ENCODE results near the gene ESYT1.

The ESYT1 gene

DNA sequence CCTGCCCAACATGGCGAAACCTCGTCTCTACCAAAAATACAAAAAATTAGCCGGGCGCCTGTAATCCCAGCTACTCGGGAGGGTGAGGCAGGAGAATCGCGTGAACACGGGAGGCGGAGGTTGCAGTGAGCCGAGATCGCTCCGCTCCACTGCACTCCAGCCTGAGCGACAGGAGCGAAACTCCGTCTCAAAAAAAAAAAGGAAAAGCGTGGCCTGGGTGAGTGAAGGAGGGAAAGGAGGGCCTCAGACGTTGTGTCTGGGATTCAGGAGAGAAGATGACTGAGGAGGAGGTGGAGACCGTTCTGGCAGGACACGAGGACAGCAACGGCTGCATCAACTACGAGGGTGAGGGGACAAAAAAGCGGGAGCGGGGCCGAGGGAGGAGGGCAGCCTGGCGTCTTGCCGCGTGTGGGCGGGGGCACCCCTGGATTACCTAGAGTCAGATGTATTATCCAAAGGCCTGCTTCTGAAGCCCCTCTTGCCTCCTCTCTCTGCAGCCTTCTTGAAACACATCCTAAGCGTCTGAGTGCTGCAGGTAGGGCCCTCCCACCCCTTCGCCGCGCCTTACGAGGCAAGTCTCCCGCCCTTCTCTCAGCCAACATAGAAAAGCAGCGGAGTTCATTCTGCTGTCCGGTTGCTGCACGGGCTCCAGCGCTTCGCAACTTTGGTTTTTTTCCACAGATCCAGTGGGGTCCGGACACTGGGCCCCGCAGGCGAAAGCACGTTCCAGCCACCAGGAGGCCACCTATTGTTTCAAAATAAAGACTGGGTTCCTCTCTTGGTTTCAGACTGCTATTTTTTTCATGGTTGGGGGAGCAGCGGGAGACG is 29.3 kb downstream of the ESYT1 start:
- DNase-seq: peak; percentile 69

DNA sequence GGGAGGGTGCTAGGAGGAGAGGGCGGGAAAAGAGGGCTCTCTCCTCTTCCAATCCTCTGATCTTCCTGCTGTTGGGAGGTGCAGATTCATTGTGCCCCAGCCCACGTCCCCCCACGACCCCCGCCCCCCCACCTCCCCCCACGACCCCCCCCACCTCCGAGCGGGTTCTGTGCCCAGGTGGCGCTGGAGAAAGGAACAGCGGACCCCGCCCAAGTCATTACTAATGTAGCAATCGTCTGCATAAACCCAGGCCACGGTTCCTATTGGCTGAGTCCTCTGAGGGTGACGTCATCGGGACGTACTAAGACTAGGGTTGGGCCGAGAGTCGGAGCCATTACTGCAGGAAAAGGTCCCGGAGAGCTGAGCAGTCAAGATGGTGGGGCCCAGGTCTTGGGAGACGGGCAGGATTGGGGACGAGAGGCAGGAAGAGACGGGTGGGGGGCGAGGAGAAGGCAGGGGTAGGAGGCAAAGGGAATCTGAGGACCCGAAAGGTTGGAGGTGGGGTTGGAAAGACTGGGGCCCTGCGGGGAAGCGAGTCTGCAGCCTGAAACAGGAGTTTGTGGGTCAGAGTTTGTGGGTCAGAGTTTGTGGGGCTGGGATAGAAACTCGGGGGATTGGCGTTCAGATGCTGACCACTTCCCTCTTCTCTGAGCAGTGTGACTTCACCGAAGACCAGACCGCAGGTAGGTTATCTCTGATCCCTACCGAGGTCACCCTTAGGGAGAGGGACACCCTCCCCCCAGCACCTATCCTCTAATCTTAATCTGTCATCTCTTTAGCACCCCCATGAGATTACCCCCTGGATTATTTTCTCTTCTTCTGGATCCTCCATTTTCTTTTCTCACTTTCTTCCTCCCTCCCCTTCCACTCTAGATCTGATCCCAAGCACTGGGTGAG is 30.2 kb downstream of the ESYT1 start, which contains the start of gene MYL6:
Gene MYL6 (plus strand): TSS at position 331 of the 897 bp plus-strand sequence. CDS start 43 bp downstream, at position 374.
- DNase-seq: peak; percentile 93

DNA sequence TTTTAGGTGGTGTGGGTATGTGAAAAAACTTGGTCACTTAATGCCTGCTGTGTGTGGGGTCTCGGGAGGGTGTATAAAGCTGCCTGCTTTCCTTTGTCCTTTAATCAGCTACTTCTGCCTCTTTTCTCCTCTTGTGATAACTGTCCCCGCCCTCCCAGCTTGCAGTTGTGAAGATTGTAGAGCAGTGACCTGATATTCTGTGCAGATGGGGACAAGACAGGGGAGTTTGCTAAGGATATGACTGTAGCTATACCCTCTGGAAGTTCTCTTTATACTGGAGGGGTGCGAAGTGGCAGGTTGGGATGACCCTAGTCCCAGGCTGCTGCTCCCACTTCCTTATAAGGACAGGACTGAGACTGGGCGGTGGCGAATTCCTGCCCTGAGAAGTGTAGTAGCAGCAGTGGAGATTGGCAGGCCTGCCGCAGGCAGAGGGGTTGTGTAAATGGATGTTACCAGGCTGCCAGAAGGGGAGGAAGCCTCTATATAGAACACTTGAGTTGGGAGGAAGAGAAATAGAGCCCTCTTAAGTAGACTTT is 30.9 kb downstream of the ESYT1 start:
- DNase-seq: no peak

DNA sequence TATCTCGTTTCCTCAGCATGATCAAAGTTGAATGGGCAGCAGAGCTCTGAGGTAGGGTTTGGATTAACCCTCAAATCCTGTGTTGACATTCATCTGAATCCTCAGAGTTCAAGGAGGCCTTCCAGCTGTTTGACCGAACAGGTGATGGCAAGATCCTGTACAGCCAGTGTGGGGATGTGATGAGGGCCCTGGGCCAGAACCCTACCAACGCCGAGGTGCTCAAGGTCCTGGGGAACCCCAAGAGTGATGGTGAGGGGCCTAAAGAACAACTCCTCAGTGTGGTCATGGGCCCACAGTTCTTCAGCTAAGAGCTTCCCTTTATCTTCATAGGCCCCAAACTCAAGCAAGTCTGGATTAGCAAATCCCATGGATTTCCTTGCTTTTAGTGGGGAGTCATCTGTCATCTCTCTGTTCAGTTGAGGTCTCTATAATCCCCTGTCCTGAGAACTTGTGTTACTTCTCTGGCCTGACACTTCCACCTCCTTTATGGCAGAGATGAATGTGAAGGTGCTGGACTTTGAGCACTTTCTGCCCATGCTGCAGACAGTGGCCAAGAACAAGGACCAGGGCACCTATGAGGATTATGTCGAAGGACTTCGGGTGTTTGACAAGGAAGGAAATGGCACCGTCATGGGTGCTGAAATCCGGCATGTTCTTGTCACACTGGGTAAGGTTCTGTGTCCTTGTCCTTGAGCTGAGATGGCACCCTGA is 31.6 kb downstream of the ESYT1 start:
- DNase-seq: no peak

DNA sequence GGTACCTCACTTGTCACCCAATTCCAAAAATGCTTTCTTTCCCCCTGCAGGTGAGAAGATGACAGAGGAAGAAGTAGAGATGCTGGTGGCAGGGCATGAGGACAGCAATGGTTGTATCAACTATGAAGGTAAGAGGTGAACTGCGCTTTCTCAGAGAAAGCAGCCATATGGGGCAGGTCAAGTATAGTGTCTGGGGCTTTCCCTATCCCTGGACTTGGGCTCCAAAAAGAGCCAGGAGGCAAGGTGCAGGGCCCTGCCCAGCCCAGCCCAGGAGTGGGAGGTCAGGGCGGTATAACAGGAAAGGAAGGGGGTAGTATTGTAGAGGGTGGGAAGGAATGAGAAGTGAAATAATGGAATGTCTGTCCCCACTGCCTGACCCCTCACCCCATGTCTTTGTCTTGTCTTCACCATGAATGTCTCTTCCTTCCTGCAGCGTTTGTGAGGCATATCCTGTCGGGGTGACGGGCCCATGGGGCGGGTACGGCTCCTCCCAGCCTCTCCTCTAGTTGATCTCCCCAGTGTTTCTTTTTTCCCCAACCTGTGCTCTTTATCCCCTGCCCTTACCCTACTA is 32.2 kb downstream of the ESYT1 start:
- DNase-seq: no peak

DNA sequence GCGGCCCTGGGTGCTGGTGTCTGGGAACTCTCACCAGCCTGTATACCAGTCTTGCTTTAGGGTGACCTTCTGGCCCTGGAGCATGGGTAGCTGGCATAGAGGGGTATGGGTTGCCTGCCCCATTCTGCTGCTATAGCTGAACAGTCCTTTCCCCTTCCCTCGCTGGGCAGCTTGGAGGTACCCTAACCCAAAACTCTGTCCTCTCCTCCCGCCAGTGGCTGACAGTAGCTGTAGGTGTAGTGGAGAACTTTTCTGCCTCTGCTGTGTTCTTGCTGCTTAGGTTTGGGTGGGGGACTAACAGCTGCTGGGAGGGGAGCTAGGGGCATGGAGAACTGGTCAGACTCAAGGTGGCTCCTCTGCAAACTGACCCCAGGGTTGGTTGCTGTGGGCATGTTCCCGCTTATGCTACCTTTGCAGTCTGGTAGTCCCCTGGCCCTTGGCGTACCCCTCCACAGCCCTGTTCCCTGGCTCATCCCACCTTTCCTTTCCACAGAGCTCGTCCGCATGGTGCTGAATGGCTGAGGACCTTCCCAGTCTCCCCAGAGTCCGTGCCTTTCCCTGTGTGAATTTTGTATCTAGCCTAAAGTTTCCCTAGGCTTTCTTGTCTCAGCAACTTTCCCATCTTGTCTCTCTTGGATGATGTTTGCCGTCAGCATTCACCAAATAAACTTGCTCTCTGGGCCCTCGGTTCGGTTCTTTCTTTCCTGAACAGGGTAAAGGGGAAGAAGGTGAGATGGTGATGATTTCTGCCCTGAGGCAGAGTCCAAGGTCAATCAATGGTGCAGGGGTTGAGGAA is 33.0 kb downstream of the ESYT1 start:
- no peak for DNase-seq

DNA sequence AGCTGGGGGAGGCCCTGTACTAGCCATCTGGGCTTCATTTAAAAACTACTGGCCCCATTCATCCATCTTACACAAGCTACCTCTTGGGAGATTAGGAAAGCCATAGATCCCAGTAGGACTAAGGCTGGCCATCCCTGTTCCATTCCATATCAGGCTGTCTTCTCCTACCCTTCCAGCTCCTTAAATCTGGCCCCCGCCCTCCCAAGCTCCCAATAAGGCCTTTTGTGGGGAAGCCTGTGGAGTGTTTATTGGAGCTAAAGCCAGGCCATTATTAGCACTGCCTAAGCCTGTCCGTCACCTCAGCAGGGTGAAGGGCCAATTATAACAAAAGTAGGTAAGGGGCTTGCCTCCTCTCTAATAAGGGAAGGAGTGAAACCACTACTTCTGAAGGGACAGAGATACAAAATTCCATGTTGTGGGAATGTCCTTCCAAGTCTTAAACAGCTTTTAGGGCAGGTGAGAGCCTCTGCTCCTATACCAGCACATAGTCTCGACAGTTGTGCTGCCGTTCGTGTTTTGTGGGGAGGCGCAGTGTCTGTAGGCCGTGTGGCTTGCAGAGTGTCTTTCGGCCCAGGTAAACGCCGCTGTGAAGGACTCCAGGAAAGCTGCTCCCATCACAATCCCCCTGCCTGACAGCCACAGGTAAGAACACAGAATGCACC is 33.8 kb downstream of the ESYT1 start:
- no peak for DNase-seq

DNA sequence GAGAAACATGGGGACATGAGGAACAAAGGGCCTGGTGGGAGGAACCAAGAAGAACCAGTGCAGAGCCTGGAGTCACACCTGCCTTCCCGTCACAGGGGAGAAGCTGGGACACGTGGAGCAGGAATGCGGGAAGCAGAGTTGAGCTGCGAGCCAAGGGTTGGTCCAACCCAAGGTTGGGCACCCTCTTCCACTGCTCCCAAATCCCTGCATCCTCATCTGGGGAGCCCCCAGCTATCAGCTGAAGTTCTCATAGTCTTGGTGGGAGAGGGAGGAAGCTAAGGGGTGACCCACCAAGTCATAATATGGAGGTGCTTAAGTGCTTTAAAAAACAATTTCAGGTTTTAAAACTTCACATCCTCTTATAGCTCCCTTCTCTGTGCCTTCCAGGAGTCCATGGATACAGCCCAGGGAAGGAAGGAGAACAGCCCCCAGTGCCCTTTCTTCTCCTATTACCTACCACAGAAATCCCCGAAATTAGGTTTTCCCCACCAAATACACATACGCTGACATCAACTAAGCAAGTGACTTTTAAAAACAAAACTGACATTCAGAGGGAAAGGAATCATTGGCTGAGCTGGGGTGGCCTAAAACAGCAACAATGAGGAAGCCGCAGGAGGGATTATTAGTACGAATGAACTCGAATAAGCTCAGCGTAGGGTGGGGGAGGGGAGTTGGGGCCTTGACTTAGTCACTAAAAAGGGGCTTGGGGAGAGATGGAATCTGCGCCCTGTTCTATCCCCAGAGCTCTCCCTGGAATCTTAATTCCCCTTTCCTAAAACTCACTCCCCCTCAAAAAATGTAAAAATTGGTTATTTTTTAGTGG is 34.6 kb downstream of the ESYT1 start:
- DNase-seq: no peak

DNA sequence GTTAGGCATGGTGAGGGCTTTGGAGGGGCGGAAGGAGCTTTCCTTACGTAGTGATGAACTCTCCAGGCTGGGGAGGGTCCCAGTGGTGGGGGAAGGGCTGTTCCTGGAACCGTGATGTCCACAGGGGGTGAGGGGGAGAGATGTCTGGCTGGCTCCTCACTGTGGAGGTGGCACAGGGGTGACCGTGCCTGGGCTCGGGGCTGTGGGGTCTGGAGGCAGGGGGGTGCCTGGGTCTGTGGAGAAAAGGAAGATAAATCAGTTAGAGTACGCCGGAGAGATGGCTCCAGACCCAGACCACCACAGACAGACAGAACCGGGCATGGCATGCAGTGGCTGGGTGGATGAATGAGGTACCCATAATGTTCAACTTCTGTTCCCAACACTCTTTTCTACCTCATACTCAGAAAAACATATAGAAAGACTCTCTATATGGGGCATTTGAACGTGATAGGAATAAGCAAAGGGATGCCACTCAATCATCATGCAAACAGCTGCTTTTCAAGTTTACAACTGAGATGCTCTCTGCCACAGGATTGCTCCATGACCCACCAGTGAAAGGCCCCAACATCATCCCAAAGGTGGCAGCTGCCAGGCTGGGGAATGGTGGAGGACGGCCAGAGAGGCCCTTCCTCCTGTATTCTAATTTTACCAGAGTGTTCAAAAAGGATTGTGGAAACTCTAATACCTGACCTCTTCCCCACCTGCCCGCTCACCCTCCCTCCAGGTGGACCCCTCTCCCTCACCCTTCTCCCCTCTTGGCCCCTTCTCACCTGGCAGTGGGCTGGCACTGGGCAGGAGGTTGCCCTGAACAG is 35.7 kb downstream of the ESYT1 start:
- no peak for DNase-seq

DNA sequence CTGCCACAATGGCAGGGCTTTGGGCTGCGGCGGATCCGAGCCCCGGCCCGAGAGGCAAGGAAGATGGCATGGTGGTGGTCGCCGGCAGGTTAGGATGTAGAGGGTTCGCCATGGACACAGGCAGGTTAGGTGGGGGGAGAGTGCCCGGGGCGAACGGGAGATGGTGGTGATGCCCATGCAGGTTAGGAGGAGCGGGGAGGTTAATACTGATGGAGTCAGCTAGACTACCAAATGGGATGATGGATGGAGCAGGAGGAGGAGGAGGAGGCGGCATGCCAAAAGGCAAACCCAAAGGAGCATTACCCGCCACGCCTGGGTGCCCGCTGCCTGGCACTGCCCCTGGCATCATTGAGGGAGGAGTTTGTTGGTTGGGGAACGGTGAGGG is 36.3 kb downstream of the ESYT1 start:
- no peak for DNase-seq

DNA sequence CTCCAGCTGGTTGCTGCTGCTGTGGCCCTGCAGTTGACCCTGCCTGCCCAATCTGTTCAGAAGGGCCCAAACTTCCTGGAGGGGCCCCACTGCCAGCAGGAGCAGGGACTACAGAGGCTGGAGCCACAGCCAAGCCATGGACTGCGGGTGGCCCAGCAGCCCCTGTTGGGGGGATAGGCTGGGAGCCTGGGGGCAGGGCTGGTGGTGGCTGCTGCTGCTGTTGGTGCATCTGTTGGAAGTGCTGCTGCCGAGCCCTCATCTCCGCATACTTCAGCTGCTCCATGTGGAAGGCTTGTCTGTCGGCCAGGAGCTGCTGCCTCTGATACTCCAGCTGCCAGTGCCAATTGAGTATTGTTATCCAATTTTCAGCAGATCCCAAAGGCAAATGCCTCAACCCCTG is 37.3 kb downstream of the ESYT1 start:
- DNase-seq: no peak

DNA sequence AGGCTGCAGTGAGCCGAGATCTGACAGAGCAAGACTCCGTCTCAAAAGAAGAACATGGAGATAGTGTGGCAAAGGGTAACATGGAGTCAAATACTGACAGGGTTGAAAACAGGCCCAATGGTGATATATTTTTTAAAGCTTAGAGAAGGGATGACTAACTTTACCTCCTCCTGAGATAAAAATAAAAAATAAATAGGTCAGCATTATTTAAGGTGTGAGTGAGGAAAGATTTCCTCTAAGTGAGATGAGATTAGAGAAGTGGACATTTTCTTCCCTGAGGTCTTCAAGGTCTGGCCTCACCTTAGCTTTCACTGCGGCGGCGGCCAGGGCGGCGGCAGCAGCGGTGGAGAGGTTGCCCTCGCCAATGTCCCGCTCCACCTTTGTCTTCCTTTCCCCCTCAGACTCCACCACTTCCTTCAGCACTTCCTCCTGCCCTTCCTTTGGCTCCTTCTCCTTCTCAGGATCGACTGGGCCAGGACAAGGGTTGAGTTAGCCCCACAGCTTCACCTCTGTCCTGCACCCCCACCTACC is 41.2 kb downstream of the ESYT1 start:
- DNase-seq: no peak

DNA sequence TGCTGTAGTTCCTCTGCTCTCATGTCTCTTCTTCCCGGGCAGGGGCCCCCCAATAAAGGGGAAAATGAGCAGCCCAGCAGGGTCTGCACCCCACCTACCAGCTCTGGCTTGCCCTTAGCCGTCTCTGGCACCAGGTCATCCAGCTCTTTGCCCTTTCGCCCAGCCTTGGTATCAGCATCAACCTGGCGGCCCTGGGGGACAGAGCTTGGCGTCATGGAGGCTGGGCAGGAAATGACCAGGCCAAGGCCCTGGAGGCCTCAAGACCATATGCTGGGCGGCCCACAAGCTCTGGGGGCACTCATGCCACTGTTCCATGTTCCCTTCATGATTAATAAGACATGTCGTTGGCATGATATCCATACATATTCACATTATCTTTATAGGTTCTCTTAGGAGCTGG is 44.8 kb downstream of the ESYT1 start:
- no peak for DNase-seq

DNA sequence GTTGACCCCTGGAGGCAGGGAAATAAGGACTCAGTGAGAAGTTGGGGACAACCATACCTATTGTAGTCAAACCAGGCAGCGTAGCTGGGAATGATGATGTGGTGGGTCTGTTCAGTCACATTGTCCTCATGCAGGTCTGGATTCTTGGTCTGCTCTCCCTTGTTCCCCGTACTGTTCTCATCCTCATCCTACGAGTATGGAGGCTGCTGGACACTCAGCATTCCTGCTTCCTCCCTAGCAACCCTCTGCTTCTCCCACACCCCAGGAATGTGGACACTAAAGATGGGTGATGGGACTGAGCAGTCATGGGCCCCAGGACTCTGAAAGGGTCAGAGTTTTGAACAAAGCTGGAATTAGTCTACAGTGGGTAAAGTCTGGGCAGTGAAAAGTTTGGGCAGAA is 50.3 kb downstream of the ESYT1 start:
- no peak for DNase-seq

DNA sequence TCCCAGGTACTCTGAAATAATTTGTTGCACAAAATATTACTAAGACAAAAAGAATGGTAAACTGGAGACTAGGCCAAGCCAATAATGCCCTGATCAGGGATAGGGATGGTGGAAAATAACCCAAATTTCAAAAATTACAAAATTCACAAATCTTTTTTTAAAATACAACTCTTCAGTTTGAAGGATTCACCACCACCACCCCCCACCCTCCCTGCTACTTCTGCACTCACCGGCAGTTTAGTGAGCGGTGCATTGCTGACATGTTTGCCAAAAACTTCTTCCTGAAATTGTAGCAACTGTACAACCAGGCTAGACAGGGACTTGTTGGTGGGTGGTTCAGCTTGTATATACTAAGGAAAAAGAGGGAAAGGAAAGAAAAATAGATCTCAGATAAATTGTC is 58.9 kb downstream of the ESYT1 start:
- DNase-seq: no peak

DNA sequence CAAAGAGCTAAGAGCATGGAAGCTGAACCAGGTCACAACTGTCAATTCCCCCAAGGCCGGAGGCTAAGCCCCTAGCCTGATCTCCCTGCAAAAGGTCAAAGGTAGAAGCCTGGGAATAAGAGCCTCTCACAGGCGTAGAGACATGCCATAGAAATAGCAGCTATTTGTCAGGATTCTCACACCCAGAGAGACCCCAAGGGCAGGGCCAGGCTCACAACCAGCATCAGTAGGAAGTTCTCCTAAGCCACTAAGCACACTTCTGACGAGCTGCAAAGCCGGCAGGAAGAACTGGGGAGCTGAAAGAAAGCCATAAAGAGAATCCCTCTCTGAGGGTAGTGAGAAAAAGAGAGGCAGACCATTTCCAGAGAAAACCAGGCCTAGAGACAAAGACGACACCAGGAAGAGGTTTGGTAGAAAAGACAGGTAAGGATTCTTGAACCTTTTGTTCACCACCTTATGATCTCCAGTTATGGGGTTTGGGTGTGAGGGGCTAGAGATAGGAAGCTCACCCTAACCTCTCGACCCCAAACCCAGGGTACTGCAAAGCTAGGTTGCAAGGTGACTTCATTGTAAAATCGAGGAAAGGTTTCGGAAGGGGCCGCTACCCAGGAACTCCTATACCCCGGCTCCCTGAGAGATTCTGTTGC is 60.2 kb downstream of the ESYT1 start:
- no peak for DNase-seq

DNA sequence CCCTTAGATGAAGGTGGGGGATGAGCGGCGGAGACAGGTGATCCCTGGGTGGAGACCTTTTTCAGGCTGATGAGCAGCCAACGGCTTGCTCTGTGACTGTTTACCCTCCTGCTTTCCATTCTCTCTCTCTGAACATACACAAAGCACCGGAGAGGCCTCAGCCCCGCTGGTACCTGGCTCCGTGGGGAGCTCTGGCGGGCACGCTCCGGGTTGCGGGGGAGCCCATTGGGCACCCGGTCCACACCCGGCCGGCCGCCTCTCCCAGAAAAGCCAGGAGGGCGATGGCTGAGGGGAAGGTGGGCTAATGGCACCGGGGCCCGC is 60.7 kb downstream of the ESYT1 start:
- no peak for DNase-seq

DNA sequence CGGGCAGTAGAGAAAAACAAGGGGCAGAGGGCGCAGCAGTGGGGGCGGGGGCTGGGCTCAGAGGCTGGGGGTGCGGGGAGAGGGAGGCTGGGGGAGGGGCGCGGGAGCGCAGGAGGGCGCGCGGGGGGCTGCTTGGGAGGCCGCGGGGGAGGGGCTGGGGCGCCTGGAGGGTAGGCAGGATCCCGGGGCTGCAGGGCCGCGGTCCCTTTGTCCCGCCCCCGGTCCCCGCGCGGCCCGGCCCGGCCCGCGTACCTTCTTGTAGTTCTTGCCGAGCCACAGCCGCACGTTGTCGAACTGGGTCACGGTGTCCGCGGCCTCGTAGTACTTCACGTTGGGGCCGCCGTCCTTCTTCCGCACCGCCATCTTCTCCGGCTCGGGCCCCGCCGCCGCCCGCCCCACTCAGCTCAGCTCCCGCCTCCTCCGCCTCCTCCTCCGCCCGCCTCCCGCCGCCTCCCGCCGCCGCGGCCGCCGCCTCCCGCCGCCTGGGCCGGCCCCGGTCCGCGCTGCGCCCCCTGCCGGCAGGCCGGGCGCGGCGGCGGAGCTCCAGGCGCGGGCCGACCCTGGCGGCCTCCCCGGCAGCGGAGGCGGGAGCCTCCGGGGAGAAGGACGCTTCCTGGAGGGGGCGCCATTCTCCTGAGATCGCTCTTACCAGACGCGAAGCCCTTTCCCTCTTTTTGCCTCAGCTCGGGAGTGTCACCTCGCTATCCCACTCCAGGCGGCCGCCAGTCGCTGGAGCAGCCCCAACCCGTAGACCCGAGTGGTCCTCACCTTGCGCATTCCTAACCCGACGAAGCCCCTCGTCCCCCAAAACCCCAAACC is 61.2 kb downstream of the ESYT1 start, which contains the start of gene SMARCC2:
Gene SMARCC2 (minus strand): TSS at position 385 of the 819 bp plus-strand sequence. CDS start 22 bp downstream, at position 363.
- DNase-seq: peak; percentile 76
